Ishikawa (cell line): ENCODE measurements around the gene CAPN11.

Source experiments
- CEBPB ChIP-seq: IDR thresholded peaks from 2 replicates; pipeline ENCODE4 v1.6.1; 2012
- EGR1 ChIP-seq: IDR thresholded peaks from 2 replicates; pipeline ENCODE4 v1.6.1; 2012
- EP300 ChIP-seq: IDR thresholded peaks from 2 replicates; pipeline ENCODE4 v1.6.1; 2012; ENCODE audit warnings: borderline replicate concordance
- FOXM1 ChIP-seq: IDR thresholded peaks from 2 replicates; pipeline ENCODE4 v1.6.1; 2012; ENCODE audit warnings: low read depth, borderline replicate concordance
- MAX ChIP-seq: IDR thresholded peaks from 2 replicates; pipeline ENCODE4 v1.6.1; 2012
- RAD21 ChIP-seq: IDR thresholded peaks from 2 replicates; pipeline ENCODE4 v1.6.1; 2012; ENCODE audit warnings: low read depth
- TEAD4 ChIP-seq: IDR thresholded peaks from 2 replicates; pipeline ENCODE4 v1.6.1; 2012
- ZBTB7A ChIP-seq: IDR thresholded peaks from 2 replicates; pipeline ENCODE4 v1.6.1; 2012; ENCODE audit warnings: low read depth
- TF ChIP-seq, protein P1 (sequence below): IDR thresholded peaks from 2 replicates; pipeline ENCODE4 v1.6.1; 2012; ENCODE audit warnings: low read depth, mild to moderate bottlenecking

DNA sequence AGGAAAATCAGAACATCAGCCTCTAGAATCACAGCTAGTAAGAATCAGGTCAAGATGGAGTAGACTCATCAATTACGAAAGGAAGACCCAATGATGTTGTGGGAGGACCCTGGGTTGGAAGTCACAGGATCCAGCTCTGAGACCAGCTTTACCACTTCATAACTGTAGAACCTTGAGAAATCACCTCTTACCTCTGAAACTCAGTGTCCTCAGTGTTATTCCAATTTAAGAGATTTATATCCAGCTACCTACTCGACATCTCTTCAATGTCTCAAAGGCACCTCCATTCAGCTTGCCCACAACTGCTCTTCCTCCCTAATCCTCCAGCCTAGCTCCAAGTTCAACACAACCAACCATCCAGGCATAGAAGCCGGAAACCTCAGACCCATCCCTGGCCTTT lies 47.7 kb upstream of the CAPN11 start:
- TF ChIP-seq EP300 (no peak), CEBPB (no peak), MAX (no peak), TEAD4 (no peak), FOXM1 (no peak), ZBTB7A (no peak), EGR1 (no peak), RAD21 (no peak)
- TF ChIP-seq, protein P1, sequence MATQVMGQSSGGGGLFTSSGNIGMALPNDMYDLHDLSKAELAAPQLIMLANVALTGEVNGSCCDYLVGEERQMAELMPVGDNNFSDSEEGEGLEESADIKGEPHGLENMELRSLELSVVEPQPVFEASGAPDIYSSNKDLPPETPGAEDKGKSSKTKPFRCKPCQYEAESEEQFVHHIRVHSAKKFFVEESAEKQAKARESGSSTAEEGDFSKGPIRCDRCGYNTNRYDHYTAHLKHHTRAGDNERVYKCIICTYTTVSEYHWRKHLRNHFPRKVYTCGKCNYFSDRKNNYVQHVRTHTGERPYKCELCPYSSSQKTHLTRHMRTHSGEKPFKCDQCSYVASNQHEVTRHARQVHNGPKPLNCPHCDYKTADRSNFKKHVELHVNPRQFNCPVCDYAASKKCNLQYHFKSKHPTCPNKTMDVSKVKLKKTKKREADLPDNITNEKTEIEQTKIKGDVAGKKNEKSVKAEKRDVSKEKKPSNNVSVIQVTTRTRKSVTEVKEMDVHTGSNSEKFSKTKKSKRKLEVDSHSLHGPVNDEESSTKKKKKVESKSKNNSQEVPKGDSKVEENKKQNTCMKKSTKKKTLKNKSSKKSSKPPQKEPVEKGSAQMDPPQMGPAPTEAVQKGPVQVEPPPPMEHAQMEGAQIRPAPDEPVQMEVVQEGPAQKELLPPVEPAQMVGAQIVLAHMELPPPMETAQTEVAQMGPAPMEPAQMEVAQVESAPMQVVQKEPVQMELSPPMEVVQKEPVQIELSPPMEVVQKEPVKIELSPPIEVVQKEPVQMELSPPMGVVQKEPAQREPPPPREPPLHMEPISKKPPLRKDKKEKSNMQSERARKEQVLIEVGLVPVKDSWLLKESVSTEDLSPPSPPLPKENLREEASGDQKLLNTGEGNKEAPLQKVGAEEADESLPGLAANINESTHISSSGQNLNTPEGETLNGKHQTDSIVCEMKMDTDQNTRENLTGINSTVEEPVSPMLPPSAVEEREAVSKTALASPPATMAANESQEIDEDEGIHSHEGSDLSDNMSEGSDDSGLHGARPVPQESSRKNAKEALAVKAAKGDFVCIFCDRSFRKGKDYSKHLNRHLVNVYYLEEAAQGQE, result no peak
